Adipocyte (in vitro differentiated cells): ENCODE measurements around the gene SPDEF.

Experiments
- DNase-seq: peaks from one replicate; pipeline ENCODE4 v3.0.0-alpha.2; 2015; ENCODE audit warnings: low read depth
- H3K27me3 ChIP-seq: replicated peaks from 2 replicates; pipeline ENCODE4 v1.7.0; 2013; ENCODE audit warnings: mild to moderate bottlenecking, low read length, moderate library complexity; ENCODE audit not compliant: control insufficient read depth, insufficient read depth
- H3K36me3 ChIP-seq: 2 replicates; pipeline ENCODE4 v1.7.0; 2013; ENCODE audit warnings: low read length, mild to moderate bottlenecking, moderate library complexity; ENCODE audit not compliant: control insufficient read depth, insufficient read depth, severe bottlenecking
- H3K4me1 ChIP-seq: 2 replicates; pipeline ENCODE4 v1.7.0; 2013; ENCODE audit warnings: mild to moderate bottlenecking, low read length, moderate library complexity; ENCODE audit not compliant: control insufficient read depth, insufficient read depth
- H3K4me3 ChIP-seq: 2 replicates; pipeline ENCODE4 v1.7.0; 2013; ENCODE audit warnings: mild to moderate bottlenecking, low read length, moderate library complexity
- H3K9ac ChIP-seq: 2 replicates; pipeline ENCODE4 v1.7.0; 2013; ENCODE audit warnings: mild to moderate bottlenecking, low read length, moderate library complexity
- H3K9me3 ChIP-seq: 2 replicates; pipeline ENCODE4 v1.7.0; 2013; ENCODE audit warnings: mild to moderate bottlenecking, low read length, moderate library complexity; ENCODE audit not compliant: control insufficient read depth

Gene SPDEF

DNA sequence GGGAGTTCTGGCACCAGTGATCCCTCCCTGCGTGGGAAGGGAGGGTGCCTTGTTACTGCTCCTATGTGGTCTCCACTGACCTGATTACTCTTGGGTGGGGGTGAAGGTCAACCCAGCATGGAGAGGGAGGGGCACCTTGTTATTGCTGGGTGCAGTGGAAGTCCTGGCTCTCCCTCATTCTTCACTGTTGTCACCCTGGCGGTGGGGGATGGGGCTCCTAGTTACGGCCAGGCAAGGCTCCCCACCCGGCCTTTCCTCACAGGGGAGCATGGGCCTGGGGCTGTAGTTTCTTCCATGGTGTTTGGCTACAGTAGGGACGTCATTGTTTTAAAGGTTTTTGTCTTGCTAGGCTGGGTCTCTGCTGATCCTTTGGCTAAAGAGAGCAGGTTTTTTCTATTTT, 49.4 kb downstream of the SPDEF start:
- Histone ChIP-seq H3K4me1 (no peaks in the 10 kb centered on the region), H3K9ac (no peak overlapping the region), H3K36me3 (no peaks in the 10 kb centered on the region), H3K9me3 (peaks cover 16% of the 10 kb centered on the region), H3K27me3 (peaks cover 2% of the 10 kb centered on the region), H3K4me3 (no peak overlapping the region)
- DNase-seq, result no peak

DNA sequence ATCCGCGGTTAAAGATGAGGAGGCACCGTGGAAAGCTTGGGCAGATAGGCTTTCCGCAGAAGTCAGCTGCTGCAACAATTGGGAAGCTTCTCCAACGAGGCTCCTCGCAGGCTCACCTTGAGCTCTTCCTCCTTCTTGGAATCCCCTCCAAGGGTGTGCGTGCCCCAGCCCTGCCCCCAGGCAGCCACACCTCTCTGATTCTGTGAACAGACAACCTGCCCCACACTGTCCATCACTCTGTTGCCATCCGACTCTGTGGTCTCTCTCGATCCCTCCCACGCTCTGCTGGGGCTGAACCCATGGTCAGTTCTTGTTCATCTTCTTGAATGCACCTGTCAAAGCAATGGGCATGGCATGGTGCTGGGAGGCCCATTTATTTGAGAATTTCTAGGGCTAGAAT, 58.7 kb downstream of the SPDEF start:
- DNase-seq, result no peak
- H3K27me3 ChIP-seq, result peaks cover 29% of the 10 kb centered on the region
- peaks cover 28% of the 10 kb centered on the region for H3K9me3 ChIP-seq
- H3K4me1 ChIP-seq, result no peaks in the 10 kb centered on the region
- H3K4me3 ChIP-seq, result no peak overlapping the region
- H3K36me3 ChIP-seq, result no peaks in the 10 kb centered on the region
- no peak overlapping the region for H3K9ac ChIP-seq

DNA sequence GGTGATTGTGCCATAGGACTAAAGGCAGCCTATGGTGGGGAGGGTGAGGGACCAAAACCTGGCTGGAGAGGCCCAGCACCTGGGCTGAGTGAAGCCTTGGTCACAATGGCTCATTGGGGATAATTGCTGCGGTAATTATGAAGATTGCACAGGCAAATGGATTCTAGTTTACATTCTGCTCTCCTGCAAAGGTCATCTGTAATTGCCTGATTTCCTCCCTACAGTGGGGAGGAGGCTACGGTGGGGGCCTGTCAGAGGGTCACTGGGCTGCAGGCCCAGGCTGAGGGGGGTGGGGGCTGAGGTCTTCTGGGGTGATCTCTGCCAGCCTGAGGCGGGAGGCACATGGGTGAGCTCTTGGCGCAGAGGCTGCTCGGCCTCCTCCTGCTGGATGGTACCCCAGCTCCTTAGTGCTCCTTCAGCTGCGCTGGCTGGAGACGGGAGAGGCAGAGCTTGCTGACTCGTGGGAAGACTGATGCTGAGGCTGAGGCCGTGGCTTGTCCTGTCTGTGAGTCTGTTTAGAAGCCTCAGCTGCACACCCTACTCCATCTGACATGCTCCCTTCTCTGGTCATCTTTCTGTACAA, 59.9 kb downstream of the SPDEF start:
- Histone ChIP-seq H3K27me3 (peaks cover 29% of the 10 kb centered on the region), H3K9me3 (peaks cover 23% of the 10 kb centered on the region), H3K4me1 (peaks cover under 1% of the 10 kb centered on the region), H3K4me3 (no peak overlapping the region), H3K36me3 (no peaks in the 10 kb centered on the region), H3K9ac (no peak overlapping the region)
- DNase-seq, result no peak

DNA sequence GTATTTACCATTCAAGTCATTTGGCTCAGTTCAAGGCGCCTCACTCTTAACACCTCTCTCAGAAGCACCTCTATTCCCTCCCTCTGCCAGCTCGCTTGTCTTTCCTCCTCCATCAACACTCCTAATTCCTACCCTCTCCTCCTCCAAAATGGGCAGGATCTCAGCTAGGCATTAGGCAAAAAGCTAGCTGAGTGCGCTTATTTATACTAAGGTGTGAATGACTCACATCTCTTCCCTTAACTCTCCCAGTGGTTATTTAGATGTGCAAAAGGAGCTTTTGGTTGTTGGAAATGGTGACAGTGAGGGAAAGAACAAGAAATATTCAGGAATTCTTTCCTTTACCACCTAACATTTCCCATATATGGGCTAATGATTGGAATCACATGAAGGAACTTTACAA, 61.2 kb downstream of the SPDEF start:
- Histone ChIP-seq H3K9ac (no peak overlapping the region), H3K4me1 (peaks cover 9% of the 10 kb centered on the region), H3K27me3 (peaks cover 29% of the 10 kb centered on the region), H3K9me3 (peaks cover 12% of the 10 kb centered on the region), H3K4me3 (no peak overlapping the region), H3K36me3 (no peaks in the 10 kb centered on the region)
- DNase-seq, result no peak

DNA sequence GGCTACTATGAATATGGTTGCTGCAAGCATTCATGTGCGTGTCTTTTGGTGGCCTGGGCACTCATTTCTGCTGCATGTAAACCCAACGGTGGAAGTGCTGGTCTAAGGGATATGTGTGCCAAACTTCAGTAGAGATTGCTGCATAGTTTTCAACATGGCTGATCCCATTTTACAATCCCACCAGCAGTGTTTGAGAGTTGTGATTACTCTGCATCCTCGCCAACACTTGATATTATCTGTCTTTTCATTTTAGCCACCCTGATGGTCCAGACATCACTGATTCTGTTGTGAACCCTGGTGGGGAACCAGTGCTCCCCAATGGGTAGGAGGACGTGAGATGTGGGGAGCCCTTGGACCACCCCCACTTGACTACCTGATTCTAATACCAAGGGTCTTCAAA, 62.8 kb downstream of the SPDEF start:
- Histone ChIP-seq H3K4me3 (no peak overlapping the region), H3K9me3 (peaks cover 8% of the 10 kb centered on the region), H3K36me3 (no peaks in the 10 kb centered on the region), H3K27me3 (peaks cover 29% of the 10 kb centered on the region), H3K9ac (no peak overlapping the region), H3K4me1 (peaks cover 9% of the 10 kb centered on the region)
- DNase-seq, result no peak

DNA sequence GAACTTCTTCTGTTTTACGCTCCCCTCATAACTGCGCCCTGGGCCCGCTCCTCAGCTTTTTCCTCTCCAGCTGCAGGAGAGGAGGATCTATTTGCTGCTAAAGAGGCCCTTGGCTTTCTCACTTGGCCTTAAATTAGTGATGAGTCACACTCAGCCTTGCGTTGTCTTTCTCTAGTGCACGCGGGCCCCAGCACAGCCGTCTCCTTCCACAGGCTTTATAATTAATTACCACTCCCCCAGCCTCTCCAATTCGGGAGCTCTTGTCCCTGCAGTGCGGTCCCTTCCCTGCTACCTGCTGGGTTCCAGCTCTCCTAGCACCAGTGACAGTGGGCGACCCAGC, 65.1 kb downstream of the SPDEF start:
- Histone ChIP-seq H3K9me3 (peaks cover 8% of the 10 kb centered on the region), H3K36me3 (no peaks in the 10 kb centered on the region), H3K4me1 (peaks cover 9% of the 10 kb centered on the region), H3K27me3 (peaks cover 25% of the 10 kb centered on the region), H3K9ac (peak overlapping the region; percentile 30), H3K4me3 (no peak overlapping the region)
- DNase-seq, result peak; percentile 31

DNA sequence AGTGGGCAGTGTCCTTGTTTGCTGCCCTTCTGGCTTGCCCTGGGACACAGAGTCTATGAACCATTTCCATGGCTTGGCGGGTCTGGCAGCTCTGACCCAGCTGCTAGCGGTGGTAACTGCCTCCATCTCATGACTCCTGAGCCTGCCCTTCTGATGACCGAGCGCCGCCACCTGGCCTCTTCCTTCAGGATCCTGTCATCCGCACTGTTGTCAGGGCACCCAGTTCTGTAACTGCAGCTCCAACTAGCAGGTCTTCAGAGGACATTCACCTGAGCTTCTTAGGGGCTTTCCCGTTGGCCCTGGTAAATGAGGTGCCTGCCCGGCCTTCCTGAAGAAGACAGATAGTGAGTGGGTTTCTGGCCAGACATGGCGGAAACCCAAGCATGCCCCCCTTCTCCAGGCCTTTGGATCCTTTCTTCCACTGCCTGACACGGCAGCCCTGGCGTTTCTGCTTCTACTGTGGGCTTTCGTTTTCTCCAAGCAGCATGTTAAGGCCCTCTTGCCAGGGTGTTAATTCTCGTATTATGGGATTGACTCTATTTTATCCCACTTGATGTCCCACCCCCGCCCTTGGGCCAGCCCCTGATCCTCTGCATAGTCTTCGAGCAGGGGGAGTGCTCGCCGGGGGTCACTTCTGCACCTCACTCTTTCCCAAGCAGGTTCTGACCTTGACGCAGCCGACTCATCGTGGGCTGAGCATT, 65.6 kb downstream of the SPDEF start:
- DNase-seq, result no peak
- no peak overlapping the region for H3K4me3 ChIP-seq
- H3K9ac ChIP-seq, result peak overlapping the region; percentile 30
- peaks cover 21% of the 10 kb centered on the region for H3K27me3 ChIP-seq
- H3K36me3 ChIP-seq, result no peaks in the 10 kb centered on the region
- H3K9me3 ChIP-seq, result peaks cover 8% of the 10 kb centered on the region
- H3K4me1 ChIP-seq, result peaks cover 9% of the 10 kb centered on the region

DNA sequence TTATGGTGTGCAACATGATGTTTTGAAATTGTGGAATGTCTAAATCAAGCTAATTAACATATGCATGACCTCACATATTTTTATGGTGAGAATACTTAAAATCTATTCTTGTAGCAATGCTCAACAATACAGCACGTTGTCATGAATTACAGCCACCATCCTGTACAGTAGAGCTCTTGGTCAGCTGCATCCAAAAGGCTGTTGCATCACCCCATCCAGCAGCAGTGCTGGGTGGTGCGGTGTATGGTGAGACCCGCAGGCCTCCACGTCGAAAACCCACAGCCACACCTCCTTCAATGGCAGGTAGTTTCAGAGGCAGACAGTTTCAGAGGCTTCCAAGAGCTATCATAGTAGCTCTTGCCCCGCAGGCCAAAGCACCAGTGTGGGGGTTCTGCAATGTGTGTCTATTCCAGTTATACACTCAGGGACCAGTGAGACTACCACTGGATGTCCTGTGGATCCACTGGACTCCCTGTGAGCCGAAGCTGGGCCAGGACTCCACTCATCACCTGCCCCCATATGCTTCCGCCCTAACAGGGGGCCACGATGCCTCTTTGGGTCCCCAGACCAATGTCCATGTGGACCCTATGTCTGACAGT, 66.8 kb downstream of the SPDEF start:
- no peak overlapping the region for H3K9ac ChIP-seq
- H3K4me1 ChIP-seq, result peaks cover 9% of the 10 kb centered on the region
- no peak overlapping the region for H3K4me3 ChIP-seq
- DNase-seq, result no peak
- H3K27me3 ChIP-seq, result peaks cover 13% of the 10 kb centered on the region
- no peaks in the 10 kb centered on the region for H3K36me3 ChIP-seq
- peaks cover 8% of the 10 kb centered on the region for H3K9me3 ChIP-seq
